ENCODE results near the gene BABAM2. TPM values are rescaled to one million over a fixed set of nuclear protein-coding genes. Genes with fewer than 3 reads are reported as not detected.

The BABAM2 gene
- total RNA-seq, 1 experiment from 2014 or later: 27.1 TPM

GRCh38 chr2:28318023-28318422 lies 427.5 kb downstream of the BABAM2 start:
- no peak for DNase-seq
- H4K5ac ChIP-seq (ENCODE audit: insufficient read length, low read depth, low read length): no peak overlapping the region
- no peak overlapping the region for H3K9ac ChIP-seq (ENCODE audit: extremely low read depth, insufficient read length, low read length)
- H3K9me3 ChIP-seq (ENCODE audit: control insufficient read depth, low read depth, low read length): no peaks in the 10 kb centered on the region
- H3K23me2 ChIP-seq (ENCODE audit: insufficient read length, low read depth, low read length, poor library complexity, severe bottlenecking): no peaks in the 10 kb centered on the region
- Mint-ChIP-seq H3K36me3 (ENCODE audit: insufficient read depth in 1 of 3, low read depth in 3 of 3) (no peaks in the 10 kb centered on the region), H3K4me3 (no peak overlapping the region), H3K4me1 (peaks cover 56 to 68% of the 10 kb centered on the region in 2 experiments), H3K27ac (no peak overlapping the region), H3K27me3 (ENCODE audit: low read depth) (no peaks in the 10 kb centered on the region), H3K9me3 (no peaks in the 10 kb centered on the region)
- WGBS (ENCODE audit: extremely low coverage, insufficient read length, low lambda C conversion rate): no CpG with 5 or more reads among the region's 5 CpGs
- no peak overlapping the region for H2AFZ ChIP-seq (ENCODE audit: low read length)
- H3K27me3 ChIP-seq (ENCODE audit: insufficient read depth, low read length): no peaks in the 10 kb centered on the region; the same call in 1 of the 2 replicates
- H4K20me1 ChIP-seq (ENCODE audit: control insufficient read depth, insufficient read depth, insufficient read length): no peaks in the 10 kb centered on the region
- no peaks in the 10 kb centered on the region for H3K79me1 ChIP-seq (ENCODE audit: insufficient read depth, low read depth, low read length, poor library complexity, severe bottlenecking)
- H2BK5ac ChIP-seq (ENCODE audit: insufficient read length, low read length): no peak overlapping the region
- no peak overlapping the region for H3K56ac ChIP-seq (ENCODE audit: insufficient read length, low read depth, low read length)
- no peak overlapping the region for H4K8ac ChIP-seq (replicated peaks; ENCODE audit: insufficient read length, low read depth, low read length)
- no peak overlapping the region for H2BK20ac ChIP-seq (ENCODE audit: low read depth, low read length, poor library complexity, severe bottlenecking)
- H3K18ac ChIP-seq (ENCODE audit: insufficient read length, low read depth, low read length): no peak overlapping the region
- TF ChIP-seq CTCF (conservative IDR thresholded peaks at IDR 0.05): no peak
- H3K4me2 ChIP-seq (ENCODE audit: insufficient read depth, insufficient read length, low read length): no peak overlapping the region
- no peak overlapping the region for H4K91ac ChIP-seq (ENCODE audit: insufficient read length, low read depth, low read length)
- peaks cover 23% of the 10 kb centered on the region for H3K4me1 ChIP-seq (ENCODE audit: insufficient read depth, low read length)
- H2BK15ac ChIP-seq (ENCODE audit: low read depth, low read length): no peak overlapping the region
- H3K4ac ChIP-seq (ENCODE audit: low read depth, low read length): no peak overlapping the region
- H2BK120ac ChIP-seq (ENCODE audit: low read depth, low read length, poor library complexity, severe bottlenecking): no peak overlapping the region
- no peak overlapping the region for H3K23ac ChIP-seq (ENCODE audit: insufficient read length, low read depth, low read length)
- H3K14ac ChIP-seq (ENCODE audit: insufficient read depth, low read length): no peak overlapping the region
- no peak overlapping the region for H3T11ph ChIP-seq (ENCODE audit: low read length)
- no peaks in the 10 kb centered on the region for H3K79me2 ChIP-seq (ENCODE audit: insufficient read depth, low read length)
- no peak overlapping the region for H2BK12ac ChIP-seq (ENCODE audit: insufficient read length, low read depth, low read length)
- H2AK5ac ChIP-seq (ENCODE audit: insufficient read length, low read length): no peak overlapping the region
- H3K27ac ChIP-seq (ENCODE audit: insufficient read length, low read depth, low read length): no peak overlapping the region

All from H9 (cell line).